IMR-90 (cell line): ENCODE results near the gene CAMP. TPM values are rescaled to one million over a fixed set of nuclear protein-coding genes. Genes with fewer than 3 reads are reported as not detected.

Experiments used
- ATAC-seq: fragments of 200-7000 bp; cut with Tn5 transposase; 2 replicates; pipeline ENCODE4 v1.9.1; 2020; ENCODE audit warnings: low read depth, mild to moderate bottlenecking, moderate library complexity
- BruUV-seq: library from RNA; stranded (reverse); fragments of 400-500 nt; replicated peaks from 2 replicates; lab custom pipeline; 2021; lab: Mats Ljungman, UMichigan
- CTCF ChIA-PET: fragments of 300-600 bp; formaldehyde crosslinking; extraction: SDS; loops from one replicate; lab custom pipeline; 2021; ENCODE audit warnings: antibody characterized with exemption; lab: Yijun Ruan, JAX
- POLR2A ChIA-PET: fragments of 300-600 bp; sonication (Branson Sonifier 250); formaldehyde crosslinking; loops from one replicate; lab custom pipeline; 2022; ENCODE audit warnings: antibody characterized with exemption; ENCODE audit not compliant: unreplicated experiment; lab: Charles Lee
- DNase-seq: peaks from one replicate; pipeline ENCODE4 v3.0.0; 2013
- H2AFZ ChIP-seq: replicated peaks from 2 replicates; pipeline ENCODE3; 2013; ENCODE audit warnings: low read length, mild to moderate bottlenecking; ENCODE audit not compliant: poor library complexity
- H2AK5ac ChIP-seq: 2 replicates; pipeline ENCODE4 v1.6.1; 2013; ENCODE audit warnings: low read depth, low read length, inconsistent platforms
- H2AK9ac ChIP-seq: replicated peaks from 2 replicates; pipeline ENCODE3; 2013; ENCODE audit warnings: mild to moderate bottlenecking, low read depth, low read length, moderate library complexity; ENCODE audit not compliant: poor library complexity
- H2BK120ac ChIP-seq: 2 replicates; pipeline ENCODE4 v1.6.1; 2013; ENCODE audit warnings: low read depth, low read length, inconsistent platforms
- H2BK15ac ChIP-seq: 3 replicates; pipeline ENCODE4 v1.6.1; 2013; ENCODE audit warnings: low read depth, low read length, inconsistent platforms
- H2BK20ac ChIP-seq: 2 replicates; pipeline ENCODE4 v1.6.1; 2013; ENCODE audit warnings: low read depth, mild to moderate bottlenecking, inconsistent platforms, low read length, moderate library complexity
- H2BK5ac ChIP-seq: 2 replicates; pipeline ENCODE4 v1.6.1; 2013; ENCODE audit warnings: mild to moderate bottlenecking, low read depth, low read length, inconsistent platforms; ENCODE audit not compliant: poor library complexity, severe bottlenecking
- H3K14ac ChIP-seq: replicated peaks from 2 replicates; pipeline ENCODE4 v1.6.1; 2013; ENCODE audit warnings: low read depth, low read length, inconsistent platforms
- H3K18ac ChIP-seq: 2 replicates; pipeline ENCODE4 v1.6.1; 2013; ENCODE audit warnings: low read depth, low read length, control low read depth
- H3K23ac ChIP-seq: 2 replicates; pipeline ENCODE4 v1.6.1; 2013; ENCODE audit warnings: low read depth, low read length, inconsistent platforms
- H3K27ac ChIP-seq: 2 replicates; pipeline ENCODE4 v1.5.1; 2013; ENCODE audit warnings: mild to moderate bottlenecking, control low read depth, low read length; ENCODE audit not compliant: insufficient read depth
- H3K27me3 ChIP-seq: 2 replicates; pipeline ENCODE4 v1.6.1; 2013; ENCODE audit warnings: low read length; ENCODE audit not compliant: control insufficient read depth, insufficient read depth
- H3K36me3 ChIP-seq: 2 replicates; pipeline ENCODE4 v1.6.1; 2013; ENCODE audit warnings: low read length, mixed read lengths; ENCODE audit not compliant: control insufficient read depth, insufficient read depth
- H3K4ac ChIP-seq: 2 replicates; pipeline ENCODE4 v1.6.1; 2013; ENCODE audit warnings: low read depth, low read length, inconsistent platforms
- H3K4me1 ChIP-seq: 2 replicates; pipeline ENCODE4 v1.6.1; 2013; ENCODE audit warnings: low read length, mixed read lengths; ENCODE audit not compliant: control insufficient read depth, insufficient read depth
- H3K4me2 ChIP-seq: 2 replicates; pipeline ENCODE4 v1.6.1; 2013; ENCODE audit warnings: low read depth, mild to moderate bottlenecking, control low read depth, low read length, moderate library complexity
- H3K4me3 ChIP-seq: 2 replicates; pipeline ENCODE4 v1.5.1; 2013; ENCODE audit warnings: low read depth, mild to moderate bottlenecking, control low read depth, low read length, moderate library complexity; ENCODE audit not compliant: insufficient read depth
- H3K56ac ChIP-seq: 2 replicates; pipeline ENCODE4 v1.6.1; 2013; ENCODE audit warnings: low read length, inconsistent platforms; ENCODE audit not compliant: insufficient read depth; ENCODE audit errors: extremely low read depth
- H3K79me1 ChIP-seq, 2 experiments: 2 replicates each; pipeline ENCODE4 v1.6.1; 2013; ENCODE audit warnings: low read length in 2 of 2, inconsistent platforms in 1 of 2, low read depth in 1 of 2
- H3K9ac ChIP-seq: 2 replicates; pipeline ENCODE4 v1.6.1; 2013; ENCODE audit warnings: low read depth, low read length, control low read depth
- H3K9me1 ChIP-seq: 2 replicates; pipeline ENCODE4 v1.6.1; 2013; ENCODE audit warnings: low read length, inconsistent platforms; ENCODE audit not compliant: insufficient read depth
- H3K9me3 ChIP-seq: 2 replicates; pipeline ENCODE4 v1.6.1; 2013; ENCODE audit warnings: low read length; ENCODE audit not compliant: control insufficient read depth, insufficient read depth
- H4K20me1 ChIP-seq: 2 replicates; pipeline ENCODE4 v1.6.1; 2013; ENCODE audit warnings: low read length, inconsistent platforms; ENCODE audit not compliant: insufficient read depth
- H4K5ac ChIP-seq: 2 replicates; pipeline ENCODE4 v1.6.1; 2013; ENCODE audit warnings: mild to moderate bottlenecking, low read depth, low read length, control low read depth
- H4K8ac ChIP-seq, 2 experiments: 2 replicates each; pipeline ENCODE4 v1.6.1; 2013; ENCODE audit warnings: low read depth in 2 of 2, low read length in 2 of 2, control low read depth in 1 of 2, inconsistent platforms in 1 of 2
- H4K91ac ChIP-seq: 2 replicates; pipeline ENCODE4 v1.6.1; 2013; ENCODE audit warnings: low read depth, low read length, inconsistent platforms; ENCODE audit not compliant: insufficient read depth
- BHLHE40 ChIP-seq: fragments of 150-350 bp; IDR thresholded peaks from 2 replicates; pipeline ENCODE4 v1.6.1; 2016; ENCODE audit warnings: mild to moderate bottlenecking, low read depth, low read length
- CEBPB ChIP-seq: IDR thresholded peaks from 2 replicates; pipeline ENCODE4 v1.6.1; 2012; ENCODE audit warnings: low read depth, low read length, improper control_type of control experiment
- CHD1 ChIP-seq: IDR thresholded peaks from 2 replicates; pipeline ENCODE4 v1.6.1; 2012; ENCODE audit warnings: low read depth, low read length, improper control_type of control experiment
- FOS ChIP-seq: fragments of 150-350 bp; IDR thresholded peaks from 2 replicates; pipeline ENCODE4 v1.6.1; 2016; ENCODE audit warnings: low read depth, low read length
- MAZ ChIP-seq: IDR thresholded peaks from 2 replicates; pipeline ENCODE4 v1.6.1; 2012; ENCODE audit warnings: low read depth, mild to moderate bottlenecking, low read length, improper control_type of control experiment, moderate library complexity, borderline replicate concordance
- NFE2L2 ChIP-seq: fragments of 150-350 bp; IDR thresholded peaks from 2 replicates; pipeline ENCODE4 v1.6.1; 2016; ENCODE audit warnings: low read depth, mild to moderate bottlenecking, low read length
- RCOR1 ChIP-seq: IDR thresholded peaks from 2 replicates; pipeline ENCODE4 v1.6.1; 2012; ENCODE audit warnings: mild to moderate bottlenecking, low read length, improper control_type of control experiment; ENCODE audit not compliant: insufficient replicate concordance
- RFX5 ChIP-seq: IDR thresholded peaks from 2 replicates; pipeline ENCODE4 v1.8.0; 2012; ENCODE audit warnings: low read depth, mild to moderate bottlenecking, low read length, moderate library complexity
- WGBS, 2 experiments: methylation state at CpG; one replicate each; pipeline versions ENCODE4 v1.1.5 to v1.1.7; 2013; ENCODE audit warnings: missing lambda C conversion rate in 2 of 2; ENCODE audit not compliant: insufficient read length in 1 of 2; ENCODE audit errors: extremely low coverage in 2 of 2; 5-methylcytosine and 5-hydroxymethylcytosine counted together
- dilution Hi-C: fragments of 300-500 bp; cut with HindIII; formaldehyde crosslinking; loops from one replicate; pipeline ENCODE4 v1.14.3; 2018; ENCODE audit warnings: low sequenced_read_pairs; ENCODE audit not compliant: unreplicated experiment
- in situ Hi-C: fragments of 300-500 bp; cut with MboI; formaldehyde crosslinking; loops from 3 replicates; pipeline ENCODE4 v1.14.3; 2019; ENCODE audit warnings: low sequenced_read_pairs, inconsistent platforms, mixed read lengths
- intact Hi-C: fragments of 100-400 bp; cut with micrococcal nuclease; formaldehyde crosslinking; loops from 2 replicates; pipeline ENCODE4 v1.10.0; 2022
- polyA plus RNA-seq, 3 experiments: library from polyadenylated mRNA; depleted of rRNA; stranded (reverse); fragments of >200 nt; gene quantifications; 2 replicates each; pipeline ENCODE4 v1.2.3, GENCODE V29; 2012; ENCODE audit warnings: low replicate concordance in 1 of 3
- total RNA-seq: library from RNA; depleted of rRNA; stranded (reverse); fragments of >200 nt; gene quantifications from 2 replicates; pipeline ENCODE4 v1.2.3, GENCODE V29; 2012
- TF ChIP-seq, protein P1 (sequence below): conservative IDR thresholded peaks from 2 replicates; pipeline ENCODE4 v1.5.1; 2012; ENCODE audit warnings: mild to moderate bottlenecking, low read depth, low read length, improper control_type of control experiment

The CAMP gene
- total and polyA plus RNA-seq, 2 of the 4 experiments (the other 2 are of a cell fraction): not detected

DNA sequence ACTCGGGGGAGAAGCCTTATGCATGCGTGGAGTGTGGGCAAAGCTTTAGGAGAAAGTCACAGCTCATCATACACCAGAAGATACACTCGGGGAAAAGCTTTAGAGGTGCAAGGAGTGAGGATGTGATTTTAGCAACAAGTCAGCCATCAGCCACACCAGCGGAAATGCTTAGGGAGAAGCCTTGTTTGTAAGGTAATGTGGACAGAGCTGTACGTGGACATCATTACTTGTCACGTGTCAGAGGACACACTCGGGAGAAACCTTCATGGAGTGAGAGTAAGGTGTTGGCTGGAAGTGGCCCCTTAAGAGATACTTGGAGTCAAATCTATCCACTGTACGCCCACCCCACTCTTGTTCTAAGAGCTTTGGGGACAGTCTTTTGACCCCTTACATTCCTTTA, 46.3 kb downstream of the CAMP start:
- no peak overlapping the region for H2BK20ac ChIP-seq
- no CpG with 5 or more reads among the region's 8 CpGs for WGBS, 2 experiments
- intact Hi-C loops (no loop called here), in situ Hi-C loops (no loop called here), dilution Hi-C loops (no loop called here)
- no peak overlapping the region for H3K23ac ChIP-seq
- no peak overlapping the region for H4K8ac ChIP-seq
- H3K9me3 ChIP-seq: peaks cover 2% of the 10 kb centered on the region; the same call in 1 of the 2 replicates
- H2BK15ac ChIP-seq: no peak overlapping the region
- ChIA-PET POLR2A (no interaction called here), CTCF (interaction anchor here (3.1 kb wide), 1 partner anchor 167 kb away, joined by 18 read pairs; no protein-coding TSS in a partner anchor)
- H3K4me1 ChIP-seq: no peaks in the 10 kb centered on the region
- no peak overlapping the region for H3K18ac ChIP-seq
- BruUV-seq: no TSS peak
- no peak overlapping the region for H3K4ac ChIP-seq
- no peak overlapping the region for H2AFZ ChIP-seq
- H3K4me2 ChIP-seq: no peak overlapping the region
- no peak overlapping the region for H2AK9ac ChIP-seq
- peaks cover 17% of the 10 kb centered on the region for H3K36me3 ChIP-seq
- no peak overlapping the region for H3K4me3 ChIP-seq
- no peak overlapping the region for H2BK5ac ChIP-seq
- no peak overlapping the region for H4K5ac ChIP-seq
- no peaks in the 10 kb centered on the region for H3K27me3 ChIP-seq
- H3K9ac ChIP-seq: no peak overlapping the region
- no peak overlapping the region for H3K14ac ChIP-seq
- H2BK120ac ChIP-seq: no peak overlapping the region
- H3K79me1 ChIP-seq: no peaks in the 10 kb centered on the region
- no peak overlapping the region for H3K56ac ChIP-seq
- DNase-seq: no peak
- no peaks in the 10 kb centered on the region for H4K20me1 ChIP-seq
- no peak for ATAC-seq
- no peaks in the 10 kb centered on the region for H3K9me1 ChIP-seq
- H4K91ac ChIP-seq: no peak overlapping the region
- no peak overlapping the region for H2AK5ac ChIP-seq
- TF ChIP-seq FOS: no peak
- no peak for TF ChIP-seq MAZ
- TF ChIP-seq, protein P1, sequence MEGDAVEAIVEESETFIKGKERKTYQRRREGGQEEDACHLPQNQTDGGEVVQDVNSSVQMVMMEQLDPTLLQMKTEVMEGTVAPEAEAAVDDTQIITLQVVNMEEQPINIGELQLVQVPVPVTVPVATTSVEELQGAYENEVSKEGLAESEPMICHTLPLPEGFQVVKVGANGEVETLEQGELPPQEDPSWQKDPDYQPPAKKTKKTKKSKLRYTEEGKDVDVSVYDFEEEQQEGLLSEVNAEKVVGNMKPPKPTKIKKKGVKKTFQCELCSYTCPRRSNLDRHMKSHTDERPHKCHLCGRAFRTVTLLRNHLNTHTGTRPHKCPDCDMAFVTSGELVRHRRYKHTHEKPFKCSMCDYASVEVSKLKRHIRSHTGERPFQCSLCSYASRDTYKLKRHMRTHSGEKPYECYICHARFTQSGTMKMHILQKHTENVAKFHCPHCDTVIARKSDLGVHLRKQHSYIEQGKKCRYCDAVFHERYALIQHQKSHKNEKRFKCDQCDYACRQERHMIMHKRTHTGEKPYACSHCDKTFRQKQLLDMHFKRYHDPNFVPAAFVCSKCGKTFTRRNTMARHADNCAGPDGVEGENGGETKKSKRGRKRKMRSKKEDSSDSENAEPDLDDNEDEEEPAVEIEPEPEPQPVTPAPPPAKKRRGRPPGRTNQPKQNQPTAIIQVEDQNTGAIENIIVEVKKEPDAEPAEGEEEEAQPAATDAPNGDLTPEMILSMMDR: no peak
- TF ChIP-seq NFE2L2: no peak
- TF ChIP-seq CHD1: no peak
- TF ChIP-seq RCOR1: no peak
- TF ChIP-seq BHLHE40: no peak
- no peak for TF ChIP-seq CEBPB
- no peak for TF ChIP-seq RFX5
- H3K27ac ChIP-seq: no peak overlapping the region
